ENCODE results near the gene LRRC59.
"Not testable (repeated sequence)": the region's sequence is repeated elsewhere in the genome, so short reads cannot be mapped to it uniquely, and the experiment has no call there.

DNA sequence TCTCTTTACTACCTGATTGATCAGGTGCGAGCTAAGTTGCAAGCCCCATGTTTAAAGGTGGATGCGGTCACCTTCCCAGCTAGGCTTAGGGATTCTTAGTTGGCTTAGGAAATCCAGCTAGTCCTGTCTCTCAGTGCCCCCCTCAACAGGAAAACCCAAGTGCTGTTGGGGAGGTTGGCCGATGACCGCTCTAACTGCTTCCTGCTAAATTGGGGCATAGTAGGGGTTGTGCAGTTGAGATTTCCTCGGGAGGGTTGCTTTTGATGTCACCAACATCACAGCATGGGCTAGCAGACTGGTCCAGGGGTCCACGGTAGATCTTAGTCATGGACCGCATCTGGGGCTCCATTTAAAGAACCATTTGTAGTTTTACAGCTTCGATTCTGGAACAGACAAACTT is 2.3 kb upstream of the LRRC59 start:
- TF ChIP-seq POLR2A, EP300 (IDR thresholded peaks at IDR 0.05): not testable (repeated sequence)
- TF ChIP-seq, protein P1, sequence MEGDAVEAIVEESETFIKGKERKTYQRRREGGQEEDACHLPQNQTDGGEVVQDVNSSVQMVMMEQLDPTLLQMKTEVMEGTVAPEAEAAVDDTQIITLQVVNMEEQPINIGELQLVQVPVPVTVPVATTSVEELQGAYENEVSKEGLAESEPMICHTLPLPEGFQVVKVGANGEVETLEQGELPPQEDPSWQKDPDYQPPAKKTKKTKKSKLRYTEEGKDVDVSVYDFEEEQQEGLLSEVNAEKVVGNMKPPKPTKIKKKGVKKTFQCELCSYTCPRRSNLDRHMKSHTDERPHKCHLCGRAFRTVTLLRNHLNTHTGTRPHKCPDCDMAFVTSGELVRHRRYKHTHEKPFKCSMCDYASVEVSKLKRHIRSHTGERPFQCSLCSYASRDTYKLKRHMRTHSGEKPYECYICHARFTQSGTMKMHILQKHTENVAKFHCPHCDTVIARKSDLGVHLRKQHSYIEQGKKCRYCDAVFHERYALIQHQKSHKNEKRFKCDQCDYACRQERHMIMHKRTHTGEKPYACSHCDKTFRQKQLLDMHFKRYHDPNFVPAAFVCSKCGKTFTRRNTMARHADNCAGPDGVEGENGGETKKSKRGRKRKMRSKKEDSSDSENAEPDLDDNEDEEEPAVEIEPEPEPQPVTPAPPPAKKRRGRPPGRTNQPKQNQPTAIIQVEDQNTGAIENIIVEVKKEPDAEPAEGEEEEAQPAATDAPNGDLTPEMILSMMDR (IDR thresholded peaks at IDR 0.05): not testable (repeated sequence)

Data from stomach (tissue), 4 donors.